Amniotic stem cell (primary cell): ENCODE measurements around the gene BCKDHA.

ENCODE experiments used
- DNase-seq: peaks from one replicate; lab custom pipeline; 2025; lab: John Stamatoyannopoulos, UW

BCKDHA gene

DNA sequence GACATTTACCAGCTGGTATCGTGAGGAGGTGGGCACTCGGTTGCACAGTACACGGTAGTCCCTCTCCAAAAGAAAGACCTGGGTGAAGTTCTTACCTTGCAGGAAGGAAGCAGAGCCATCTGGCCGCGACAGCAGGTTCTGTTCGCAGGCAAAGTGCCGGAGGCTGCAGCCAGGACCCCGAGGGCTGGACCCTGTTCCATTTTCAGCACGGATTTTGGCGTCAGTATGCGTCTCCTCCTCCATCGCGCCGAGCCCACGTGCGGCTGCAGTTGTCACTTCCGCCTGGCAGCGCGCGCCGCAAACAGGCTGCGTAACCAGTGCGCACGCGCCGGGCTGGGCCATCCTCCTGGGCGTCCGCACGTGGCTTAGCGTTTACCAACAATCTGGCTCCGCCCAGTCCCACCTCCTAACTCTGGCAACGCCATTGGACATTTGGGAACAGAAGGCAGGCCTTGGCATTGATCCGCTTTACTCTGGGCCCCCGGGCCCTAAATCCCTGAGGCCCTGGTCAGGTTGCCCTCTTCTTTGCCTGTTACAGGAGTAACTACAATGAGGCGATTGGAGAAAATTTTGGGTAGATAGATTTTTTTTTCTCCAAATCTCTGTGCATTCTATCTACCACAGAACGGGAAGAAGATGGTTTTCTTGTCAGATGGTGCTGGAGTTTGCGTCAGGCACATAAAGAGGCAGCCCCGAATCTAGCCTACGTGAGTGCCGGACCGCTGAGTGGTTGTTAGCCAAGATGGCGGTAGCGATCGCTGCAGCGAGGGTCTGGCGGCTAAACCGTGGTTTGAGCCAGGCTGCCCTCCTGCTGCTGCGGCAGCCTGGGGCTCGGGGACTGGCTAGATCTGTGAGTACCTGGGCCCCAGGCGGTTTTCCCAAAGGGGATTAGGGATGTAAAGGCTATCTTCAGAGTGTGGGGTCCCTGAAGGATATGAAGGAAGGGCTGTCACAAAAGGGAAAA is at the start of gene BCKDHA, which contains the start of gene EXOSC5:
Gene BCKDHA (plus strand): TSS at position 733 of the 964 bp plus-strand sequence. CDS start 10 bp downstream, at position 743.
Gene EXOSC5 (minus strand): TSS at position 274 of the 964 bp plus-strand sequence. CDS start 31 bp downstream, at position 243.
- peak; percentile 99 for DNase-seq

- no peak for DNase-seq
Measured at GRCh38 chr19:41350735-41351338, 46.8 kb upstream of the BCKDHA start.

DNA sequence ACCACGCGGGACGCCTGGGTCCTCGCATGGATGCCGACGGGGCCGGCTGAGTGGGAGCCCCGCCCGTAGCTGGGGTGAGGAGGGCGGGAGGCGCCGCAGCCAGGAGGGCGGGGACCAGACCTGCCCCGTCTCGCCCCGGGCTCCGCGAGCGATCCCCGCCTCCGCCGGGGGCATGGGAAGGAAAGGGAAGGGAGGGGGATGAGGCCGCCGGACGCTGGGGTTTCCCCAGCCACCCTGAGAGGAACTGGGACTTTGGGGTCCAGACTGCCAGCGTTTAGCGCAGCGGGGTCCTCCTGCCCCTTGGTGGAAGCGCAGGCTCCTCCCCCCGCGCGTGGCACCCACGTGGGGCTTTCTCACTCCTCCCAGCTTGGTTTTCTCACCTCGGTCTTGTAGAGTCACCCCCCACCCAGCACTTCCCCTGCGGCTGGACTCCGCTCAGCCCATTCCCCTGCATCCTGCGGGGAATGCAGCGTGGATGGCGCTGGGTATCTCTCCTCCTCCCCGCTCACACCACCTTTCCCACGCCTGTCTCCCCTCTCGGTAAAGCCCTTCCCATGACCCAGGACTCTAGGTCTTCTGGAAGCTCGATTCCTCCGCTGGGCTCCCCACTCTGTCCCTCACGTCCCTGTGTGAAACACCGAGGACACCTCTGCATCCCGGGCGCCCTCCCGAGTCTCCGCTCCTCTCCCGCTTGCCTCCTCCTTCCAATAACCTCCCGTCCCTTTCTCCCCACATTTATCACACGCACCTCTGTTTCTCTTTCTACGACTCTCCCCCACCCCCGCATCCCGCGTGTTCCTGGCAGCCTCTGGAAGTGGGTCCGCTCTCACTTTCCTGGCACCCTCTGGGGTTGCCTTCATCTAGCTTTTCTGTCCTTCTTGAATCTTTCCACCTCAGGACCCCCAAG is 46.0 kb upstream of the BCKDHA start:
- peak; percentile 27 for DNase-seq

- no peak for DNase-seq
Measured at GRCh38 chr19:41352279-41352608, 45.4 kb upstream of the BCKDHA start.

DNA sequence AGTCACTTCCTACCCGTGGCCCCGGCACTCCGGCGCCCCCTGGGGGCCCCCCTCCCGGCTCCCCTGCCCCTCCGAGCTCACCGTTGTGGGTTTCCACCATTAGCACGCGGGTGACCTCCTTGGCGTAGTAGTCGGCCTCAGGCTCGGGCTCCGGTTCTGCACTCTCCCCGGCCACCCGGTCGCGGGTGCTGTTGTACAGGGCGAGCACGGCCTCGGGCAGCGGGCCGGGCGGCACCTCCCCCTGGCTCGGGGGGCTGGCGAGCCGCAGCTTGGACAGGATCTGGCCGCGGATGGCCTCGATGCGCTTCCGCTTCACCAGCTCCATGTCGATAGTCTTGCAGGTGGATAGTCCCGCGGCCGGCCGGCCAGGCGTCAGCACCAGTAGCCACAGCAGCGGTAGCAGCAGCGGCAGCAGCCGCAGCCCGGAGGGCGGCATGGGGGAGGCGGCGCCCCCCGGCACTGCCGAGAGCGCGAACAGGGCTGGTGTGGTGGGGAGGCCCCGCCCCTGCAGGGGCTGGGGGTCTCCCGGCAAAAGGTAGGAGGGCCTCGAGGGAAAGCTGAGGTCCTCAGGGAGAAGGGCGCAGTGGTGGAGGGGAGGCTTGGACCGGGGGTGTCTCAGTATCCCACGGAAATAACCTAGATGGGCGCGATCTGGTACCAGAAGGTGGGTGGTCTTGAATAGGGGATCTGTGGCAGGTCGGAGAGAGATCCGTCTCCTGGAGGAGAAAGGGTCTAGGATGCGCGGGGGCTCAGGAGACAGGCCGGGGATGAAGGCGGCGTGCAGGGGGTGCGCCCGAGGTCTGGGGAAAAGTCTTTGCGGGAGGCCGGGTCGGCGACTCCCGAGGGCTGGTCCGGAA is 44.8 kb upstream of the BCKDHA start:
- DNase-seq, result no peak

DNA sequence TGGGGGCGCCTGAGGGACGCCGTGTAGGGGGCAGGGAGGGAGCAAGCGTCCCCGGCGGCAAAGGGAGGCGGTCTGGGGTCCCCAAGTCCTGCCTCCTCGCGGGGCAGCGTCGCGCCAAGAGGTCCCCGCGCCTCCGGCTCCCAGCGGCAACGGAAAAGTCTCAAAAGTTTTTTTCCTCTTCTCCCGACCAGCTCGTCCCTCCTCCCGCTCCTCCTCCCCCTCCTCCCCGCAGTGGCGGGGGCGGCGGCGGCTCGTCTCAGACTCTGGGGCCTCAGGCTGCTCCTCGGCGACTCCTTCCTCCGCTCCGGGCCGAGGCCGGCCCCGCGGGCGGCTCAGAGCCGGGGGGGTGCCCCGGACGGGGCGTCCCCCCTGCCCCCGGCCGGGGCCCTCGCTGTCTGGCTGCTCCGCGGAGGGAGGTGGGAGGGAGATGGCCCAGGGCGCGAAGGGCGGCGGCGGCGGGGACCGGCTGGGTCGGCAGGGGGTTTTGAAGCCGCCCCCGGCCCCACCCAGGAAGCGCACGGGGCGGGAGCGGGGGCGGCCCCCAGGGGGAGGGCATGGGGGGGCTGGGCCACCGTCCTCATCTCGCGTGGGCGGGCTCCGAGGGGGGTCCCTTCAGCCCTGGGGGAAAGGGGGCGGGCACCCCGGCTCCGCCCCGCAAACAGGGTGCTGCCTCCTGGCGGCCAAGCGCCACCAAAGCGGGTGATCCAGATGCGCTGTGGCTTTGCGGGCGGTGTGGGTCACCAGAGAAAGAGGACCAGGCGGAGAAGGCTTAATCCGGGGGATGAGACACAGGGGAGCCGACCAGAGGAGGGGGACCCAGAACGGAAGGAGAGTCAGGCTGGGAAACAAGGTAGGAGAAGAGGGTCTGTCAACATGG is 43.9 kb upstream of the BCKDHA start, which contains the start of gene TGFB1:
Gene TGFB1 (minus strand): TSS at position 457 of the 877 bp plus-strand sequence. CDS start 878 bp downstream, outside the sequence.
- peak; percentile 76 for DNase-seq

GRCh38 chr19:41354343-41354953 is 43.2 kb upstream of the BCKDHA start:
- DNase-seq, result no peak

DNA sequence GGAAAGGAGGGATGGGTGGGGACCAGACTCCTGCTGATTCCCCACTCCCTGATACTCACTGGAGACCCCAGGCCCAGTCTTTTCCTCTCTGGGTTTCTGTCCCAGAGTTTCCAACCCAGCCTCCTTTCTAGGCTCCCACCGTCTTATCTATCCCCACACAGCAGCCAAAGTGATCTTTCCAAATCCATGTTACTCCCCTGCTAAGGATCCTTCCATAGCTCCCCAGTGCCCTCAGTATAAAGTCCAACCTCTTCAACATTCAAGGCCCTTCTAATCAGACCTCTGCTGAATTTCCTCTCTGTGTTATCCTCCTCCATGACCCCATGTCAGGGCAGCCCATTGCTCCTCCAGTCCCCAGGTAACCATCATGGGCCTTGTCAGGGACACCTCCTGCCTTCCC is 42.6 kb upstream of the BCKDHA start:
- DNase-seq, result no peak

GRCh38 chr19:41355802-41356201 is 41.8 kb upstream of the BCKDHA start:
- DNase-seq, result no peak

GRCh38 chr19:41356984-41357739 is 40.5 kb upstream of the BCKDHA start:
- DNase-seq, result no peak

DNA sequence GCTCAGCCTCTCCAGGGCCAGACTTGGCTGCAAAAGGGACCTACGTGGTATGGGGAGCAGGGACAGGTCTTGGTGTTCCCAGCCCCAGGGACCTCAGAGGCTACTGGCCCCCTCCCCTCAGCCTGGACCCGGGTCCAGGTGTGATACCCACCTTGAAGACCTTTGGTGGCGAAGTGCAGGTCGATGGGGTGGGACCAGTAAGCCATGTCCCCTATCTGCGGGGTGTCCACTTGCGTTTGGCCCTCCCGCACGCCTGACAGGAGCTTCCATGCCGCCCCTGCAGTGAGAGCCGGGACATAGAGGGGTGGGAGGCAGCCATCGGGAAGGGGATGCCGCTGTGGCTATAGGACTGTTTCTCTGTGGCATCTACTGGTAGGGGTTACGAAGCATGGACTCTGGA is 39.9 kb upstream of the BCKDHA start:
- no peak for DNase-seq

- no peak for DNase-seq
Measured at GRCh38 chr19:41359741-41360140, 37.9 kb upstream of the BCKDHA start.

- no peak for DNase-seq
Measured at GRCh38 chr19:41362143-41362847, 35.3 kb upstream of the BCKDHA start.

DNA sequence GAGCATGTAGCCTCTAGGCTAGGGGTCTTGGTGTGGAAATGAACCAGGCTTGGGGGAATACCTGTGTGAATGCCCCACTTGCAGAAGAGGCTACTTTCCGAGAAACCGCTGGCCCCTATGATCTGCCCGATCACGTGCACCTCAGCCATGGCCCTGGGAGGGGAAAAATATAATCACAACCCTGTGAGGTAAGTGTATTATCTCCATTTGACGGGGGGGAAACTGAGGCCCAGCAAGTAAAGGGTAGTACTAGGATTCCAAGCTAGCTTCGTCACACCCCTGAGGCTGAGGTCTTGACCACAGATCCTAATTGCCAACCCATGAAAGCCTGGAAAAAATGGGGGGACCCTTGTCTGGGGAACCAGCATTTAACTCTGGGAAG is 34.3 kb upstream of the BCKDHA start:
- no peak for DNase-seq

GRCh38 chr19:41363753-41364523 is 33.7 kb upstream of the BCKDHA start, which contains the start of gene B9D2:
B9D2 (minus strand) TSS chr19:41364149; CDS start chr19:41363519, 630 bp downstream.
- DNase-seq, result peak; percentile 95

- DNase-seq, result no peak
Measured at GRCh38 chr19:41364524-41365391, 32.9 kb upstream of the BCKDHA start.
